ENCODE results near the gene CRYAA.
"Not testable (repeated sequence)": the region's sequence is repeated elsewhere in the genome, so short reads cannot be mapped to it uniquely, and the experiment has no call there.

CRYAA gene, protein sequence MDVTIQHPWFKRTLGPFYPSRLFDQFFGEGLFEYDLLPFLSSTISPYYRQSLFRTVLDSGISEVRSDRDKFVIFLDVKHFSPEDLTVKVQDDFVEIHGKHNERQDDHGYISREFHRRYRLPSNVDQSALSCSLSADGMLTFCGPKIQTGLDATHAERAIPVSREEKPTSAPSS

DNA sequence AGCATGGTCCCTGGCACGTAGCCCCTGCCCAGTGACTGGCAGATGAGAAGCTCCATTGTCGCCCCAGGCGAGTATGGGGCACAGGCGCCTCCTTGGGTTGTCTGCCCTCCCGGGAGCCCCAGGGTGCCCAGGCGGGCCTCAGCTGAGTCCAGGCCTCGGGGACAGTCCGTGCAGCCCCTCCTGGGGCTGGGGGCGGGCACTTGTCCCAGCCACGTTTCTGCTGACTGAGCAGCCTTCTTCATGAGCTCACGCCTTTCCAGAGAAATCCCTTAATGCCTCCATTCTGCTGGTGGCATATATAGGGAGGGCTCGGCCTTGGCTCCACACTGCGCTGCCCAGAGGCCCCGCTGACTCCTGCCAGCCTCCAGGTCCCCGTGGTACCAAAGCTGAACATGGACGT lies at the start of gene CRYAA:
CRYAA (plus strand) TSS at position 301 of the 400 bp plus-strand sequence; CDS start at position 393, 92 bp downstream.
- H3K4me3 ChIP-seq (ENCODE audit: low read depth, low read length); DNase-seq (ENCODE audit: low read depth, low spot score); in situ Hi-C loops (cut with HindIII; ENCODE audit: low sequenced_read_pairs): not testable (repeated sequence)

DNA sequence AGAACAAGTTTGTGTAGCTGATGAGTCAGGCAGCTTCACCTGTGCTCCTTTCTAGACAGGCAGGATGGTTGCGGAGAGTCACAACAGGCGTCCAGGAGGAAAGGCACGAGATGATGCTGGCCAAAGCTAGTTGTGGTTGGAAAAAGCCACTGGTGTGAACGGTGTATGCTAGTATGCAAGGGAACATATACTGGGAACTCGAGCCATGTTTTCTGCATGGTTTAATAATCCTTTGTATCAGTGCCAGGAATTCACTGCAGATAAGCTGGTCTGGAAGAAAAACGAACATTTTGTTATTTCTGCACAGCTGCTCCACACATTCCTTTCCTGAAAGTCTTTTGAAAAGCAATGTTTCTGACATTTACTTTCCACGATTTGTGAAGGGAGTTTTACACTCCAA lies 38.7 kb upstream of the CRYAA start:
- DNase-seq (ENCODE audit: low read depth, low spot score); in situ Hi-C loops (cut with HindIII; ENCODE audit: low sequenced_read_pairs); H3K4me3 ChIP-seq (ENCODE audit: low read depth, low read length): not testable (repeated sequence)

DNA sequence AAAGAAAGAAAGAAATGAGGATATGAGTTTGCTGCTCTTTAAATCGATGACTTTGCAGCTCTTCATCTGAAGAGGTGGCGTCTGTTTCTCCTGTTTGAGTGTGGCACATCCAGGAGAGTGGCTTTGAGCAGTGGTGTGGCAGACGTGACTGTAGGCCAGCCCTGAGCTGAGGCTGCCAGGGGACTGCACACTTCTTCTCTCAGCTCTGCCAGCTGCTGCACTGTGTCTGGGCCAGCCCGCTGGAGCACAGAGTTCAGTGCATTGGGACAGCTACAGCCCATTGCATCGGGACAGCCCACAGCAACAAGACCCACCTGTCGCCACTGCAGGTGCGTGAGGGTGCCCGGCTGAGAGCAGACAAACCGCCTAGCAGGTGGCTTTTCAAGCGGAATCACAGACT lies 34.3 kb upstream of the CRYAA start:
- in situ Hi-C loops (cut with HindIII; ENCODE audit: low sequenced_read_pairs), result not testable (repeated sequence)

GRCh38 chr21:43138944-43139343 lies 29.9 kb upstream of the CRYAA start:
- DNase-seq (ENCODE audit: low read depth, low spot score); H3K4me3 ChIP-seq (ENCODE audit: low read depth, low read length); in situ Hi-C loops (cut with HindIII; ENCODE audit: low sequenced_read_pairs): not testable (repeated sequence)

More for the DNA sequence above, 34.3 kb upstream of the CRYAA start:
- not testable (repeated sequence) for H3K4me3 ChIP-seq (ENCODE audit: low read depth, low read length); DNase-seq (ENCODE audit: low read depth, low spot score)

- H3K4me3 ChIP-seq (ENCODE audit: low read depth, low read length); in situ Hi-C loops (cut with HindIII; ENCODE audit: low sequenced_read_pairs); DNase-seq (ENCODE audit: low read depth, low spot score): not testable (repeated sequence)
Observed at GRCh38 chr21:43141407-43141806, 27.4 kb upstream of the CRYAA start.

DNA sequence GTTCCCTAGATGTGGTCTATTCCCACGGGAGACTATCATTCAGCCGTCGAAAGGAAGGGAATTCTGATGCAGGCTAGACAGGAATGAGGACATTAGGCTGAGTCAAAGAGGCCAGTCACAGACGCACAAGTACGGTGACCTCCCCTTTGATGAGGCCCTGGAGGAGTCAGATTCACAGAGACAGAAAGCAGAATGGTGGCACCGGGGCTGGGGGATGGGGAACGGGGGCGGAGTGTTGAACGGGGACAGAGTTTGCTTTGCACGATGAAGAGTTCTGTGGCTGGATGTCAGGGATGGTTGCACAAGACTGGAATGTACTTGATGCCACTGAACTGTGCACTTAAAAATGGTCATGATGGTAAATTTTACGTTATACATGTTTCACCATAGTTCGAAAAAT lies 22.2 kb upstream of the CRYAA start:
- DNase-seq (ENCODE audit: low read depth, low spot score); in situ Hi-C loops (cut with HindIII; ENCODE audit: low sequenced_read_pairs); H3K4me3 ChIP-seq (ENCODE audit: low read depth, low read length): not testable (repeated sequence)

GRCh38 chr21:43147999-43148398 lies 20.8 kb upstream of the CRYAA start:
- H3K4me3 ChIP-seq (ENCODE audit: low read depth, low read length); DNase-seq (ENCODE audit: low read depth, low spot score); in situ Hi-C loops (cut with HindIII; ENCODE audit: low sequenced_read_pairs): not testable (repeated sequence)

DNA sequence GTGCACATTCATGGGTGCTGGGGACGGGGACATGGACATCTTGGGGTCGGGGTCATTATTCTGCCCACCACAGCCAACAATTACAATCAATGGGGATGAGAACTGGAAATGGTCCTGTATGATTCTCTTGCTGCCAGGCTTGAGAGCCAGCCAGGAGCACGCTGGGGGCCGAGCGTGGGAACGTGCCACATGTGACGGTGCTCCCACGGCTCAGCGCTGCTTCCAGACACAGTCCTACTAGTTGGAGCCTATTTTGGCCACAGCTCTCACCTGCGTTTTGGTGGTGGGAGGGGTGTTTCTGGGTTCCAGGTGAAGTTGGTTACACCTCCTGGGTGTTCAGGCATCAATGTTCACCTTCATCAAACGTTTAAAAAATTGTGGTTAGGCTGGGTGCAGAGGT lies 19.5 kb upstream of the CRYAA start:
- DNase-seq (ENCODE audit: low read depth, low spot score); in situ Hi-C loops (cut with HindIII; ENCODE audit: low sequenced_read_pairs); H3K4me3 ChIP-seq (ENCODE audit: low read depth, low read length): not testable (repeated sequence)

- in situ Hi-C loops (cut with HindIII; ENCODE audit: low sequenced_read_pairs); H3K4me3 ChIP-seq (ENCODE audit: low read depth, low read length); DNase-seq (ENCODE audit: low read depth, low spot score): not testable (repeated sequence)
Observed at GRCh38 chr21:43153601-43154000, 15.2 kb upstream of the CRYAA start.

DNA sequence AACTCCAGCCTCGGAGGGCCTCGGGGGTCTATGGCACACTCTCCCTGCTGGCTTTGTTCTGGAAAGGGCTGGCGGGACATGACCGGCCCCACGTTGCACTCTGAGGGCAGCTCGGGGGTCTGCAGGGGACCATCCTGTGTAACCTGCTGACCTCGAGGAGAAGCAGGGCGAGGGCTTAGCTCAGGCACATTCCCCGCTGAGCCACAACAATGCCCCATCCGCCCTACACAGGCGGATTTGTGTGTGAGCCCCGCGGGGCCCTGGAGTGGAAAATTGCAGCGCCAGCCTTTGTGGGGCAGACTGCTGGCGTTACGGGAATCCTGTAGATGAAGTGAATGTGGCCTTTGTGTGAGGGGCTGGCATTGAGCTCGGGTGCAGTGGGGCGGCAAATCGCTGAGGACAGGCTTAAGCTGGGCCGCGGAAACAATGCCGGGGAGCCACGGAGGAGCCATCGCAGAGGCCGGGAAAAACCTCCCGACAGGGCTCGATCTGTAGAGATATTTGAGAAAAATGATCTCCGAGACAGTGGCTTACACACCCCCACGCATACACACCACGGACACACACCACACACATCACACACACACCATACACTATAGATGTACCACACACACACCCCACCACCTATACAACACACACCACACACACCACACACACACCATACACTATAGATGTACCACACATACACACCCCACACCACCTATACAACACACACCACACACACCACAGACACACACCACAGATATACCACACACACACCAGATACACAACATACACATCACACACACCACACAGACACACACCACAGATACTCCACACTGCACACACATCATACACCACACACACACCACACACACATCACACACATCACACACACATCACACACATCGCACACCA lies 9.3 kb upstream of the CRYAA start:
- in situ Hi-C loops (cut with HindIII; ENCODE audit: low sequenced_read_pairs); DNase-seq (ENCODE audit: low read depth, low spot score); H3K4me3 ChIP-seq (ENCODE audit: low read depth, low read length): not testable (repeated sequence)

- H3K4me3 ChIP-seq (ENCODE audit: low read depth, low read length); in situ Hi-C loops (cut with HindIII; ENCODE audit: low sequenced_read_pairs); DNase-seq (ENCODE audit: low read depth, low spot score): not testable (repeated sequence)
Observed at GRCh38 chr21:43161826-43162707, 6.7 kb upstream of the CRYAA start.

DNA sequence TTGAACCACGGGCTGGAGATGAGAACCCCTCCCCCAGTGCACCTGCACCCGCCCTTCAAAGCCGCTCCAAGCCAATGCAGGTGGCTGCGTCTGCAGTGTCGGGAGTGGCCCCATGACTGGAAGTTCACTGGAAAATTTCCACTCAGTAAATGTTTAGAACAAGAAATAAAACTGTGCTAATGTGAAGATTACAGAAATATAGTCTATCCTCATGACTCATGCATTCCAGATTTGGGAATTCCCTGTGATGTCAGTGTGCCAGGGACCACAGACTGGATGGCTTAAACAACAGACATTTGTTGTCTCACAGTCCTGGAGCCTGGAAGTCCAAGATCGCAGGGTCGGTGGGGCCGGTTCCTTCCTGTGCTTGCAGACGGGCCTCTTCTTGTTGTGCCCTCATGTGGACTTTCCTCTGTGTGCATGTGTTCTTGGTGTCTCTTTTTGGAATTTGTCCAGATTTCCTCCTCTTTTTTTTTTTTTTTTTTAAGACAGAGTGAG lies 6.1 kb upstream of the CRYAA start:
- DNase-seq (ENCODE audit: low read depth, low spot score); H3K4me3 ChIP-seq (ENCODE audit: low read depth, low read length); in situ Hi-C loops (cut with HindIII; ENCODE audit: low sequenced_read_pairs): not testable (repeated sequence)

- DNase-seq (ENCODE audit: low read depth, low spot score); in situ Hi-C loops (cut with HindIII; ENCODE audit: low sequenced_read_pairs); H3K4me3 ChIP-seq (ENCODE audit: low read depth, low read length): not testable (repeated sequence)
Observed at GRCh38 chr21:43164823-43165222, 4.0 kb upstream of the CRYAA start.

DNA sequence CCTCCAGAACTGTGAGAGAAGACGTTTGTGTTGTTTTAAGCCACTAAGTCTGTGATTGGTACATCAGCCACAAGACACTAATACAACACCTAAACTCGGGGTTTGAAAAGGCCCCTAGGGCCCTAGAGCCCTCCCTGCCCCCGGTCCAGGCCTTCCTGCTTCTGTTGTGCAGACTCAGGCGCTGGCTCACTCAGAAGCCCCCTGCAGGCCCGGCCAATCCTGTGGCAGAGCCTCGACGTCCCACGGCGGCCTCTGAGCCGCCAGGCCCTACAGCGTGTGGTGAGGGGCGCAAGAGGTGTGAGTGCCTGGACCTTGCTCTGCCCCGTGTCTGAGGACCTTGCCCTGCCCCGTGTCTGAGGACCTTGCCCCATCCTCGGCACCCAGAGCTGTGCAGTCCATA lies 3.1 kb upstream of the CRYAA start:
- H3K4me3 ChIP-seq (ENCODE audit: low read depth, low read length); DNase-seq (ENCODE audit: low read depth, low spot score); in situ Hi-C loops (cut with HindIII; ENCODE audit: low sequenced_read_pairs): not testable (repeated sequence)

DNA sequence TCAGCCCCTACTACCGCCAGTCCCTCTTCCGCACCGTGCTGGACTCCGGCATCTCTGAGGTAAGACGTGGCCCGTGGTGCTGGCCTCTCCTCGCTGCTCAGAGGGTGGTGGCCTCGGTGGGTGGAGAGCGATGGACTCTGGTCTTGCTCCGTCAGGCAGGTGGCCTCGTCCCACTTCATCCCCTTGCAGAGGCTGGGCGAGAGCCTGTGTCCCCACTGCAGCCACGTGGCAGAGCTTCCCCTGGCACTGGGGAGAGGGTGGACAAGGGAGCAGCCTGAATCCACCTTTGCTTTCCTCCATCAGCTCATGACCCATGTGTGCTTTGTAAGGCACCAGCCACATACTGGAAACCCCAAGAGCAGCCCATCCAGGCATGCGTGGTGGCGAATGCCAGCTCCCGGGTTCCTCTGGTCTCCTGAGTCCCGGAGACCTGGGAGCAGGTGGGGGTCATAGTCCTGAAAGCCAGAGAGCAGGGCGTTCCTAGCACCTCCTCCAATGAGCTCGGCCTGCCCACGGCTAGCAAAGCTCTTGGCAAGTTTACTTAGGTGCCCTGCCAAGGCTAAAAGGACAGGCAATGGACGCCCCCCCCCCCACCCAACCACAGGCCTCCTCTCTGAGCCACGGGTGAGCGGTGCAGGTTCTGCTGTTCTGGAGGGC lies 550 bp downstream of the CRYAA start:
- DNase-seq (ENCODE audit: low read depth, low spot score); in situ Hi-C loops (cut with HindIII; ENCODE audit: low sequenced_read_pairs); H3K4me3 ChIP-seq (ENCODE audit: low read depth, low read length): not testable (repeated sequence)

- H3K4me3 ChIP-seq (ENCODE audit: low read depth, low read length); DNase-seq (ENCODE audit: low read depth, low spot score); in situ Hi-C loops (cut with HindIII; ENCODE audit: low sequenced_read_pairs): not testable (repeated sequence)
Observed at GRCh38 chr21:43169891-43170290, 1.1 kb downstream of the CRYAA start.
